Measurements from ENCODE around the gene DENND1A. TPM values are rescaled to one million over a fixed set of nuclear protein-coding genes. Genes with fewer than 3 reads are reported as not detected.

The DENND1A gene
- total RNA-seq, 1 experiment from 2014 or later: 29.7 TPM

DNA sequence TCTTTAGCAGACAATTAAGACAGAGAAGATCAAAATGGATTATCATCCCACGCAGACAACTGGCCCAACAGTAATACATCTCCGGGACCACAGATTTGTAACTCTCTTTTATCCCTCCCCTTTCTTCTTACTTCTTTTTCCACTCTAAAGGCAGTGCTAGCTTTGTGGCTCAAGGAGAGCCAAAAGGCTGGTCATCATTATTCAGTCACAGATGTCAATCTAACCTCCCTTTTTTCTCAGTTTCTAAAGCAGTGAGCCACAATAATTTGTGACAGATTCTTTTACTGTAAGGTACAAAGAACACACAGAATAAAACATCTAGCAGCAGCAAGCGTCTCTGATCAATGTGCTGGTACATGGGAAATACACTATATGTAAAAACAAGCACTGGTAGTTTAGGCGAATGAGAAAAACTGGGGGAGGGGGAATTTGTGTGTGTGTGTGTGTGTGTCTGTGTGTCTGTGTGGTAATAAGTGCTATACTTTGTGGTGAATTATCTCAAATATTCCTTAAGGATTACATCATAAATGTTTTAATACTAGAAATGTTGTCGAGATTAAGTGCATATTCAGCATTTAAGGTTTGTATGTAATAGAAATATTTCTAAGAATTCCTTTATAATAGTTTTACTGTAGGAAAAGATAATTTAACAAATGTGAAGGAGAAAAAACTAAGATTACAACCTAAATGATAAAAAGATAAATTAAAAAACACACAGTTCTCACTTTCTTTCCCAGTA, 140.2 kb downstream of the DENND1A start:
- ATAC-seq: no peak

DNA sequence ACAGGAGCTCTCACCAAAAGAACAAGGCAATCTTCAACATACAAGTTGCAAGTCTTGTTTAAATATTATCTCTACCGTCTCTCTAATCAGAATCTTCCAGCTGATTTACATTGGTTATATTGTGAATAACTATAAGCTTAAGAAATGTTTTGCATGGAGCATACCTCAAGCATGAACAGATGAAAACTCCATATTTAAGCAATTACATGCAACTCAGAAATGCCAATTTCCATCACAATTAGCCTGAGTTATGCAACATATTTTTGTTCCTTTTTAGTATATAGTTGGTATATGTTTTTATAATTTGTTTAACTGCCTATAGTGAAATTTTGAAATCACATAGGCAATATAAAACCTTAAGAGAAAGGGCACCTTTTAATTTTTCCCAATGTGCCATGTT, 142.5 kb downstream of the DENND1A start:
- Histone ChIP-seq H3K4me1 (ENCODE audit: insufficient read depth, low read length) (no peaks in the 10 kb centered on the region), H3K9me3 (ENCODE audit: low read length) (no peaks in the 10 kb centered on the region), H3K4me3 (ENCODE audit: low read length) (no peak overlapping the region), H3K9me2 (replicated peaks; ENCODE audit: low read length) (no peaks in the 10 kb centered on the region), H3K27me3 (ENCODE audit: low read length) (no peaks in the 10 kb centered on the region), H3K27ac (ENCODE audit: low read length) (no peak overlapping the region), H3K36me3 (ENCODE audit: low read depth, low read length) (no peaks in the 10 kb centered on the region), H3K9ac (ENCODE audit: low read length) (no peak overlapping the region), H3F3A (ENCODE audit: low read length, unreplicated experiment) (no peaks in the 10 kb centered on the region), H2AFZ (ENCODE audit: low read length) (no peak overlapping the region), H4K20me1 (ENCODE audit: low read length) (no peaks in the 10 kb centered on the region), H3K4me2 (ENCODE audit: low read length) (no peak overlapping the region), H3K79me2 (ENCODE audit: low read length) (no peaks in the 10 kb centered on the region)
- POLR2A ChIA-PET (ENCODE audit: unreplicated experiment): no interaction called here
- no TSS peak for BruUV-seq (replicated peaks)
- intact Hi-C loops (cut with micrococcal nuclease): no loop called here
- DNase-seq: no peak
- CTCF ChIA-PET: no interaction called here
- TF ChIP-seq EZH2 (IDR thresholded peaks at IDR 0.05; ENCODE audit: low read length, unreplicated experiment): no peak
- TF ChIP-seq EZH2phosphoT487 (IDR thresholded peaks at IDR 0.05; ENCODE audit: borderline replicate concordance, low read length): no peak
- TF ChIP-seq, protein P1, sequence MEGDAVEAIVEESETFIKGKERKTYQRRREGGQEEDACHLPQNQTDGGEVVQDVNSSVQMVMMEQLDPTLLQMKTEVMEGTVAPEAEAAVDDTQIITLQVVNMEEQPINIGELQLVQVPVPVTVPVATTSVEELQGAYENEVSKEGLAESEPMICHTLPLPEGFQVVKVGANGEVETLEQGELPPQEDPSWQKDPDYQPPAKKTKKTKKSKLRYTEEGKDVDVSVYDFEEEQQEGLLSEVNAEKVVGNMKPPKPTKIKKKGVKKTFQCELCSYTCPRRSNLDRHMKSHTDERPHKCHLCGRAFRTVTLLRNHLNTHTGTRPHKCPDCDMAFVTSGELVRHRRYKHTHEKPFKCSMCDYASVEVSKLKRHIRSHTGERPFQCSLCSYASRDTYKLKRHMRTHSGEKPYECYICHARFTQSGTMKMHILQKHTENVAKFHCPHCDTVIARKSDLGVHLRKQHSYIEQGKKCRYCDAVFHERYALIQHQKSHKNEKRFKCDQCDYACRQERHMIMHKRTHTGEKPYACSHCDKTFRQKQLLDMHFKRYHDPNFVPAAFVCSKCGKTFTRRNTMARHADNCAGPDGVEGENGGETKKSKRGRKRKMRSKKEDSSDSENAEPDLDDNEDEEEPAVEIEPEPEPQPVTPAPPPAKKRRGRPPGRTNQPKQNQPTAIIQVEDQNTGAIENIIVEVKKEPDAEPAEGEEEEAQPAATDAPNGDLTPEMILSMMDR (conservative IDR thresholded peaks at IDR 0.05; ENCODE audit: low read depth, low read length): no peak
- ATAC-seq: no peak

More for the DNA sequence above, 140.2 kb downstream of the DENND1A start:
- Histone ChIP-seq H3K4me2 (ENCODE audit: low read length) (no peak overlapping the region), H3K27me3 (ENCODE audit: low read length) (no peaks in the 10 kb centered on the region), H3K4me1 (ENCODE audit: insufficient read depth, low read length) (no peaks in the 10 kb centered on the region), H3K9ac (ENCODE audit: low read length) (no peak overlapping the region), H2AFZ (ENCODE audit: low read length) (no peak overlapping the region), H3F3A (ENCODE audit: low read length, unreplicated experiment) (no peaks in the 10 kb centered on the region), H3K27ac (ENCODE audit: low read length) (no peak overlapping the region), H3K36me3 (ENCODE audit: low read depth, low read length) (no peaks in the 10 kb centered on the region), H3K4me3 (ENCODE audit: low read length) (no peak overlapping the region), H3K79me2 (ENCODE audit: low read length) (no peaks in the 10 kb centered on the region), H3K9me2 (replicated peaks; ENCODE audit: low read length) (no peaks in the 10 kb centered on the region), H4K20me1 (ENCODE audit: low read length) (no peaks in the 10 kb centered on the region), H3K9me3 (ENCODE audit: low read length) (no peaks in the 10 kb centered on the region)
- ChIA-PET POLR2A (ENCODE audit: unreplicated experiment) (no interaction called here), CTCF (no interaction called here)
- BruUV-seq (replicated peaks): no TSS peak
- TF ChIP-seq, protein P1 (conservative IDR thresholded peaks at IDR 0.05; ENCODE audit: low read depth, low read length): no peak
- TF ChIP-seq EZH2 (IDR thresholded peaks at IDR 0.05; ENCODE audit: low read length, unreplicated experiment): no peak
- no peak for TF ChIP-seq EZH2phosphoT487 (IDR thresholded peaks at IDR 0.05; ENCODE audit: borderline replicate concordance, low read length)
- DNase-seq: no peak
- intact Hi-C loops (cut with micrococcal nuclease): no loop called here

DNA sequence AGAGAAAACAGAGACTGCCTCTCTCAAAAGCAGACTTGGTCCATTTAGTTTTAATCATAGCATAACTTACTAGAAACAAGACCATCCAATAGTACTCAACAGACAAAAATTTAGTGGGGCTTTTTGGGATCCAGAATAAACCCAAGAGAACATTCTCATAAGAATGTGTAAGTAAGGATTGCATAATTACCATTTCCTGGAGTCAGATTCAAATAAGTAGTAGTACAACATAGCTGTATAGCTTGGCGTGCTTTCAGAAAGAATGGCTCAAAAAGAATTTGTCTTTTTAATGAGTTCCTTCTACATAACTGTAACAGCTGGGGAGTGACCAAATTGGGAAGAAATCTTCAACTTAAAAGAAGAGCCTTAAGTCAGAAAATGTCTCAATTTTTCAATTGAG, 145.4 kb downstream of the DENND1A start:
- Histone ChIP-seq H3K4me3 (ENCODE audit: low read length) (no peak overlapping the region), H3K27ac (ENCODE audit: low read length) (no peak overlapping the region), H3K27me3 (ENCODE audit: low read length) (no peaks in the 10 kb centered on the region), H2AFZ (ENCODE audit: low read length) (no peak overlapping the region), H3F3A (ENCODE audit: low read length, unreplicated experiment) (no peaks in the 10 kb centered on the region), H3K9me2 (replicated peaks; ENCODE audit: low read length) (no peaks in the 10 kb centered on the region), H3K79me2 (ENCODE audit: low read length) (no peaks in the 10 kb centered on the region), H3K9me3 (ENCODE audit: low read length) (no peaks in the 10 kb centered on the region), H4K20me1 (ENCODE audit: low read length) (0 out of 2 replicates have a peak, but pooled peaks cover 2% of the 10 kb centered on the region), H3K9ac (ENCODE audit: low read length) (no peak overlapping the region), H3K4me1 (ENCODE audit: insufficient read depth, low read length) (no peaks in the 10 kb centered on the region), H3K4me2 (ENCODE audit: low read length) (no peak overlapping the region), H3K36me3 (ENCODE audit: low read depth, low read length) (no peaks in the 10 kb centered on the region)
- no peak for ATAC-seq
- ChIA-PET CTCF (no interaction called here), POLR2A (ENCODE audit: unreplicated experiment) (no interaction called here)
- intact Hi-C loops (cut with micrococcal nuclease): no loop called here
- no TSS peak for BruUV-seq (replicated peaks)
- no peak for DNase-seq
- TF ChIP-seq EZH2 (IDR thresholded peaks at IDR 0.05; ENCODE audit: low read length, unreplicated experiment) (no peak), EZH2phosphoT487 (IDR thresholded peaks at IDR 0.05; ENCODE audit: borderline replicate concordance, low read length) (no peak)
- TF ChIP-seq, protein P1 (conservative IDR thresholded peaks at IDR 0.05; ENCODE audit: low read depth, low read length): no peak

Measured in PC-3 (cell line).